ENCODE measurements around the gene SLC52A3.
A peak's percentile ranks its signal among the peaks of the same experiment; 100 is the strongest.

SLC52A3 gene

GRCh38 chr20:764255-764654 lies 4.0 kb downstream of the SLC52A3 start:
- no peak for DNase-seq

GRCh38 chr20:761418-762381 lies 6.6 kb downstream of the SLC52A3 start:
- DNase-seq, result no peak

GRCh38 chr20:760751-761417 lies 7.4 kb downstream of the SLC52A3 start:
- peak; percentile 21 to 22 for DNase-seq

- DNase-seq, result no peak
These were observed 10.8 kb downstream of the SLC52A3 start for GRCh38 chr20:757506-757905.

- no peak for DNase-seq
These were observed 12.4 kb downstream of the SLC52A3 start for GRCh38 chr20:755941-756340.

- DNase-seq, result no peak
These were observed 13.4 kb downstream of the SLC52A3 start for GRCh38 chr20:754904-755303.

GRCh38 chr20:753897-754635 lies 14.2 kb downstream of the SLC52A3 start:
- DNase-seq, result no peak

GRCh38 chr20:753136-753535 lies 15.2 kb downstream of the SLC52A3 start:
- no peak for DNase-seq

GRCh38 chr20:752291-752690 lies 16.0 kb downstream of the SLC52A3 start:
- no peak for DNase-seq

- no peak for DNase-seq
These were observed 16.5 kb downstream of the SLC52A3 start for GRCh38 chr20:751761-752160.

- DNase-seq, result no peak
These were observed 17.5 kb downstream of the SLC52A3 start for GRCh38 chr20:750801-751200.

- DNase-seq, result no peak
These were observed 22.5 kb downstream of the SLC52A3 start for GRCh38 chr20:745683-746301.

GRCh38 chr20:742156-742555 lies 26.1 kb downstream of the SLC52A3 start:
- DNase-seq, result no peak

- no peak for DNase-seq
These were observed 26.7 kb downstream of the SLC52A3 start for GRCh38 chr20:741620-742019.

GRCh38 chr20:740162-740561 lies 28.1 kb downstream of the SLC52A3 start:
- DNase-seq, result no peak

GRCh38 chr20:739736-740135 lies 28.6 kb downstream of the SLC52A3 start:
- DNase-seq, result no peak

- DNase-seq, result no peak
These were observed 34.4 kb downstream of the SLC52A3 start for GRCh38 chr20:733861-734260.

- DNase-seq, result no peak
These were observed 35.6 kb downstream of the SLC52A3 start for GRCh38 chr20:732727-733126.

- no peak for DNase-seq
These were observed 36.3 kb downstream of the SLC52A3 start for GRCh38 chr20:731891-732560.

GRCh38 chr20:730005-730404 lies 38.3 kb downstream of the SLC52A3 start:
- no peak for DNase-seq

- peak; percentile 58 to 71 for DNase-seq
These were observed 39.9 kb downstream of the SLC52A3 start for GRCh38 chr20:728256-728944.

GRCh38 chr20:726160-726559 lies 42.1 kb downstream of the SLC52A3 start:
- DNase-seq, result no peak
